ENCODE data around the gene KRCC1.
"Not testable (repeated sequence)": the region's sequence is repeated elsewhere in the genome, so short reads cannot be mapped to it uniquely, and the experiment has no call there.

KRCC1 gene

GRCh38 chr2:88000474-88000873, 55.1 kb downstream of the KRCC1 start:
- DNase-seq (ENCODE audit: low read depth in 2 of 2): not testable (repeated sequence)

GRCh38 chr2:87996570-87996969, 59.0 kb downstream of the KRCC1 start:
- no peak for DNase-seq (ENCODE audit: low read depth in 2 of 2)

- DNase-seq (ENCODE audit: low read depth in 2 of 2): no peak
Measured at GRCh38 chr2:87995756-87996155, 59.8 kb downstream of the KRCC1 start.

- DNase-seq (ENCODE audit: low read depth in 2 of 2): not testable (repeated sequence)
Measured at GRCh38 chr2:87994304-87994850, 61.2 kb downstream of the KRCC1 start.

- not testable (repeated sequence) for DNase-seq (ENCODE audit: low read depth in 2 of 2)
Measured at GRCh38 chr2:87992569-87992968, 63.0 kb downstream of the KRCC1 start.

GRCh38 chr2:87987473-87987872, 68.1 kb downstream of the KRCC1 start:
- not testable (repeated sequence) for DNase-seq (ENCODE audit: low read depth in 2 of 2)

GRCh38 chr2:87985902-87986301, 69.7 kb downstream of the KRCC1 start:
- not testable (repeated sequence) for DNase-seq (ENCODE audit: low read depth in 2 of 2)

- DNase-seq (ENCODE audit: low read depth in 2 of 2): not testable (repeated sequence)
Measured at GRCh38 chr2:87981182-87981581, 74.4 kb downstream of the KRCC1 start.

All from stimulated activated CD8-positive, alpha-beta memory T cell treated with anti-CD3 and anti-CD28 coated beads, Interleukin-7, amount 100 ng/mL, for 4 hours (primary cell).